ENCODE measurements around the gene CSRP2.

The CSRP2 gene

GRCh38 chr12:76890151-76891143 is 11.6 kb upstream of the CSRP2 start:
- DNase-seq, result no peak

DNA sequence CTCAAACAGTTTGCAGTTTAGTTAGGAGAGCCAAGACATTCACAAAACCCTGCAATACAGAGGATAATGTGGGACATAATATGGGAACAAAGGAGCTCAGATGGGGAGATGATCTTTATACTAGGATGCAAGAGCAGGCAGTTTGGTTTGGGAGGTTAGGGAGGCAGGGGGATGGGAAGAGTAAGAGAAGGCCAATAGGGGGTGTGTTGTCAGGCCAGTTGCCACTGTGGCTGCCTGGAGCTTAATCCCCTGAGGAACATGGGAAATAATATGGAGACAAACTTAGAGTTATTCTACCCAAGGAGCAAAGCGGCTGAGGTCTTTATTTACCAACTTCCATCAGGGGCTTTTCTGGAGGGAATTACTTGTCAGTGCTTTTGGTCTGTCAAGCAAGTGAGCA is 10.0 kb upstream of the CSRP2 start:
- DNase-seq, result no peak

DNA sequence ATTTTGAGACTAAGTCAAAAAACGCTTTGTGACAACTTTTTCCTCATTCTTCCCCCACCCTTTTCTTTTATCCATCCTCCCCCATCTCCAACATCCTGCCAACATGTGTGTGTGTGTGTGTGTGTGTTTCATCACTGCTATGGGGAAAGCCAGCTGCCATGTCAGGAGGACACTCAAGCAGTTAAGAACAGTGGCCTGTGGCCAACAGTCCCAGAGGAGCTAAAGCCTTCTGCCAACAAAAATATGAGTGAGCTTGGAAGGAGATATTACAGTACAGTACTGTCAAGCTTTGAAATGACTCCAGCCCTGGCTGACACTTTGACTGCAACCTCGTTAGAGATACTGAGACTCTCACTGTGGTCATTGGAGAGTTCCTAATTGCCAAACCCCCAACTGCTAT is 5.0 kb upstream of the CSRP2 start:
- DNase-seq, result no peak

DNA sequence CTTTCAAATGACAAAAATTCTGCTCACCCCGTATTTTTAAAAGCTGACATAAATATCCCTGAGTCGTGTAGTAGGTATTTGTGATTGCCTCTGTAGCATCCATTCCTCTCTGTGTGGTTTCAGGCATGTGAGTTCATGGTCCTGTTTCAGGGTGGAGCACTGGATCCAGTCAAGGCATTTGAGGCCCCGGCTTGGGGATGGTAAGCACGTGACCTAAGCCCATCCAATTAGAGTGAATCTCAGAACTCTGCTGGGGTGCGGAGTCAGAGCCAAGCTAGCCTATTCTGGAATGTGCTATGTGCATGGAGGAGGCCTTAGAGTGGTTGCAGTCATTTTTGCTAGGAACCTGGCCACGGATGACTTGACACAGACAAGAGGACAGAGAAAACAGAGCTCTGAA is 4.3 kb upstream of the CSRP2 start:
- DNase-seq, result no peak

DNA sequence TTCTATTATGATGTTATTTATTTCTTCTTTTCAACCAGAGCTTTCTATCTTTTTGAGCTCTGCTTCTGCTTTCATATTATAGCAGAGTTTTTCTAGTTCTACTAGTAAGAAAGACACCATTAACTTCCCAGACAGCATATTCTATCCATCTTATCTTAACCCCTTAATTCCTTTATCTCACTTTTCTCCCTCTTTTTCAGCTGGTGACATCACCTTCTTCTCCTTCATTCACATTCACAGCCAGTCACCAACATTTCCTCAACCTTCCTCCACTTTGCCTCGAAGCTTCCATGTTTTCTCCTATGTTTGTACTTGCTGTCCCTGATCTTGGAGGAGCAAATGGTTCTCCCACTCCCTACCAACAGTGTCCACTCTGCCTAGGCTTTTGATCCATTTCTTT is 3.5 kb upstream of the CSRP2 start:
- no peak for DNase-seq

DNA sequence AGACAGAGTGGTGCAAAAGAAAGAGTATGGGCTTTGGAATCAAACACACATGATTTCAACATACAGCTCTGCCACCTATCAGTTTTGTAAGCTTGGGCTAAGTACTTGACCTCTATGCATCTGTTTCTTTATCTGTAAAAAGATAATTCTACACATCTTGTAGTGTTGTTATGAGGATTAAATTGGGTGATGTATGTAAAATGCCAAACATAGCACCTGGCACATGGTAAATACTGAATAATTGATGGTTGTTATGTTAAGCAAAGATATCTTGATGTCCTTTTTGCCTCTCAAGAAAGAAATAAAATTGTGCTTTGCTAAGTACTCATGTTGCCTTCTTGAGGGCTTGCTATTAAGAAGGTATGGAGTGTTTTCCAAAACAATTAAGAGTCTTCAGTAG is 2.3 kb upstream of the CSRP2 start:
- DNase-seq, result no peak

DNA sequence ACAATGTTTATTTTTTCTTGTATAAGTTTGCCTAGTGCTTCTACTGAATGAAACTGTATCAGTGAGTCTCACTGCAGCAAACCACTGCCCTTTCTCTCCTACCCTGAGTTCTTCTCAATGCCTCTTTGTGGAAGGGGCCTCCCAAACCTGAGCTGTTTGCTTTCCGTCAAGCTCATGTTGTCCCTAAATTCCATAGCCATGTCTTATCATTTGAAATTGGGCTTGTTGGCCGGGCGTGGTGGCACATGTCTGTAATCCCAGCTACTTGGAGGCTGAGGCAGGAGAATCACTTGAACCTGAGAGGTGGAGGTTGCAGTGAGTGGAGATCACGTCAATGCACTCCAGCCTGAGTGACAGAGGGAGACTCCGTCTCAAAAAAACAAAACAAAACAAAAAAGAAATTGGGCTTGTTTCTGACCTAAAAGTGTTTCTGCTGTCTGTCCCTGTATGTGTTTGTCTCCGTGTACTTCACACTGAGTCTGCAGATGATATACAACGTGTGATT is 1.8 kb upstream of the CSRP2 start:
- DNase-seq, result no peak

DNA sequence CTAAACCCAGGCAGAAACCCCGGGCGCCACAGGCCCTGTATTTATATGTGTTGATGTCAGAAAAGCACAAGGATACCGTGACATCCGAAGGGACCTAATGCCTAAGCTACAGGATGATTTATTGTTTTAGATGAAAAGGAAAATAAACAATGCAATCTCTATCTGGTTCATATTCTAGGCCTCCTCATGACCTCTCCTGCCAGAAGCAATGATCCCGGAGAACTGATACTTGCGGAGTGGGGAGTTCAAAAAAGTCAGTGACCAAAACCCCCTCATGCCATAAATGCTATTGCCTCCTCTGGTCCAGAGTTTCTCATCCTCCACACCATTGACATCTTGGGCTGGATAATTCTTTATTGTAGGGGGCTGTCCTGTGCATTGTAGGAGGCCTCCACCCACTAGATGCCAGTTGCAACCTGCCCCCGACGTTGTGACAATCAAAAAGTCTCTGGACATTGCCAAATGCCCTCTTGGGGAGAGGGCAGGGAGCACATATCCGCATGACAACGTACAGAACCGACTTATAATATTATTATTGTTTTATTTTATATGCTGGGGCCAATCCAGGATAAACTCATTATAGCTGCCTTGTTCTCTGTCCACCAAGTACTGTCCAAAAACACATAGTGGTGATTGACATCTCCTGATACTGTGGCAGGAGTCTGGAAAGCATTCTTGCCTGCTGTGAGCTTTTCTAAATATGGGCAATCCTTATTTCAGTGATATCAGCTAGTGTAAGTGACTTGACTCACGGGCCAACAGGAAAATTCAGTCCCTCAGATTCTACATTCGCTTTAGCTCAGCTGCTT is 1.1 kb upstream of the CSRP2 start:
- no peak for DNase-seq

GRCh38 chr12:76878099-76878898 is 520 bp downstream of the CSRP2 start:
- DNase-seq, result peak; percentile 28

- no peak for DNase-seq
Measured at GRCh38 chr12:76876696-76877229, 2.1 kb downstream of the CSRP2 start.

DNA sequence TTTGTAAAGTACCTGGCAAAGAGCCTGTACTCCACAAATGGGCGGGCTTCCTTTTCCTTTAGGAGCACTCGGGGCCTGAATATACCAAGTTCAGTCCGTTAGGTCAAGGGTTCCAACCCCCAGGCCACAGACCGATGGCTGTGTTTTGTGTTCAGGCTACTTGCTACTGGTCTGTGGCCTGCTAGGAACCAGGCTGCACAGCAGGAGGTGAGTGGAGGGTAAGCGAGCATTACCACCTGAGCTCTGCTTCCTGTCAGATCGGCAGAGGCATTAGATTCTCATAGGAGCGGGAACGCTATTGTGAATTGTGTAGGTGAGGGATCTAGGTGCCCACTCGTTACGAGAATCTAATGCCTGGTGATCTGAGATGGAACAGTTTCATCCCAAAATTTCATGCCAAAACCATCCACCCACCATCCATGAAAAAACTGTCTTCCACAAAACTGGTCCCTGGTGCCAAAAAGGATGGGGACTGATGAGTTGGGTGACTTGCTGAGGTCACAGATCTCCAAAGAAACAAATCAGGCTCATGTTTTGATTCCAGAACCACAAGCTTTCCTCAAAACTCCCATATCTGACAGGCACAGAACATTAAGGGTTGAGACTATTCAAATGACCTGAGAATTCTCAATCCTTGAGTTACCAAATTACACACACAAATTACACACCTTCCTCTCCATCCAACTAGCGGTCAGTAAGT is 4.2 kb downstream of the CSRP2 start:
- no peak for DNase-seq

- DNase-seq, result no peak
Measured at GRCh38 chr12:76874027-76874426, 4.8 kb downstream of the CSRP2 start.

- no peak for DNase-seq
Measured at GRCh38 chr12:76872415-76872814, 6.4 kb downstream of the CSRP2 start.

DNA sequence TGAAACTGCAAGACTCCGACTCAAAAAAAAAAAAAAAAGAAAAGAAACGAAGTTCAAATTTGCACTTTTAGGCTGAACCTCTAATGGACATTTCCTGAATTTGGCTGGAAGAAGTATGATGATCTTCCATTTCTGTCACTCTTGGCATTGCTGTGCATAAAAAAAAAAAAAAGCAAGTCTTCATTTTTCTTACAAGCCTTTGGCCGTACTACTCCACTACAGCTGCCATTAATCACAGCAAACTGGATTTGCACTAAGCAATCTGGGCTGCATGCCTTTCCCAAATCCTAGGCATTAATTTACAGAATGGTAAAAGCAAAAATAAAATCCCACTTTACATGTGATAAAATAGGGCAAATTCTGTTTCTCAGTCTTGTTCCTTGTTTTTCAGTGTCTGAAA is 7.1 kb downstream of the CSRP2 start:
- DNase-seq, result no peak

GRCh38 chr12:76871082-76871481 is 7.7 kb downstream of the CSRP2 start:
- peak; percentile 91 for DNase-seq

DNA sequence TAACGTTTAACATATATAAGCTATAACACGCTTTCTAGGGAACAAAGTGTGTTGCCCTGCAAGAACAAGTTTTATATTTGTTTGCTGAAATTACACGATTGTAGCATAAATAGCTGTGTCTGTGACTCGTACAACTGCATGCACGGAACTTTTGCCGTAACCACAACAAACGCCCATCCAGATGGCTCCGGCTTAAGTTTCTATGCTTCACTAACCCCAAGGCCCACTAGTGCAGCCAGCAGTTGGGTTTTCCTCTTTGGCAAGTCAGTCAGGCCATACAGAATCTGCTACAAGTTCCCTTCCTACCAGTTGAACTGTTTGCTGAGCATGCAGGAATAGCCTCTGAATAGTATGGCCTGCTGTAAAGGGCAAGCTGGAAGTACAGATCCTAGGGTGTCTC is 12.1 kb downstream of the CSRP2 start:
- no peak for DNase-seq

DNA sequence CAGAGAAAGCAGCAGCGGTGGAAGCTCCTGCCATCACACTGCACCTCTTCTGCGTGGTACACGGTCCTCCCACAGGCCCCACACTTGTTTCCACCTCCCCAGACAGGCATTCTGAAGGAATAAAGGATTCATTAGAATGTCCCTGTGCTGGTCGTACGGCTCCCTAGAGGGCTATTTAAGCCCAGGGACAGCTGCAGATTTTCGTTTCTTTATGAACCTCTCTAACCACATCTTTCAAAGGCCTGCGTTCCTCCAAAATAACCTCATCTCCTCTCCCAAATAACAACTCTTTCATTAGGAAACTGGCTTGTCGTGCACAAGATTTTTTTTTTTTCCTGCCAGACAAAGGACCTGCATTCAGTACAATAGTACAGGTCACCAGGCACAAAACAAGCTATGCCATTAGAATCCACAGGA is 12.7 kb downstream of the CSRP2 start:
- DNase-seq, result no peak

- no peak for DNase-seq
Measured at GRCh38 chr12:76864791-76865400, 13.9 kb downstream of the CSRP2 start.

- DNase-seq, result no peak
Measured at GRCh38 chr12:76863837-76864236, 15.0 kb downstream of the CSRP2 start.

- no peak for DNase-seq
Measured at GRCh38 chr12:76863005-76863670, 15.7 kb downstream of the CSRP2 start.

- DNase-seq, result no peak
Measured at GRCh38 chr12:76860256-76860655, 18.6 kb downstream of the CSRP2 start.
